Cerebellar nuclear complex (tissue), 1 donor: Measurements from ENCODE around the gene GTF2E1.

Source experiments
- DNase-seq, 2 experiments: peaks; one replicate each; lab custom pipeline; 2025; lab: John Stamatoyannopoulos, UW

Gene GTF2E1

DNA sequence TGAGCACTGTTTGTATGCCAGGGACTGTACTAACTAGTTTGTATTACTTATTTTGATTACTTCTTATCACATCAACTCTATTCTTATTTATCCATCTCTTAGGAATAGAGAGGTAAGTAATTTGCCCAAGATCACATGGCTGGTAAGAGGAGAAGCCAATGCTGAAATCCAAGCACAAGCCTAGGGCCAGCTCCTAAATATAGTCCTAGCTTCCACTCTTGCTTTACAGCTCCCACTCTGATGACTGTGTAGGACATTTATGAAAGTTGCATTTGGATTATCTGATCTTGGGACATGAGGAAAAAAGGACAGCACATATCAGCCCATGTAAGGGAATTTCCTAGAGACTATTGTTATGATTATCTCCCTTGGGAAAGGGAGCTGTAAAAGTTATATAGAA is 58.1 kb downstream of the GTF2E1 start:
- no peak for DNase-seq

DNA sequence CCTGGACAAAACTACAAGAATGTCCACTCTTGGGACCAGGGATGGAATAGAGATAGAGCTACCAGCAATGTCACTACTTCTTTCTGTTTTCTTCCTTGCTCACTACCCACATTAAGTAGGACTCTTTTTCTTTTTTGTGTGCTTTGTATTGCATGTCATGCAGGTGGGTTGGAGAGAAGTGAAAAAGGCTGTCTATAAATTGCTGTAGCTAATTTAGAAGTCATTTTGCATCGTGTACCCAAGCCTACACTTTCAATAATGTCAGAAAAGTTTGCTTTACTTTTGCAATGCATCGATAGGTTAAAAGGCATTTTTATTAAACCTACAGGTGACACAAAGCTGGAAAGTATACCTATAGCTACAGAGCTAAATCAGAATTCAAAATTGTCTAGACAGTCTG is 58.9 kb downstream of the GTF2E1 start:
- DNase-seq = no peak

DNA sequence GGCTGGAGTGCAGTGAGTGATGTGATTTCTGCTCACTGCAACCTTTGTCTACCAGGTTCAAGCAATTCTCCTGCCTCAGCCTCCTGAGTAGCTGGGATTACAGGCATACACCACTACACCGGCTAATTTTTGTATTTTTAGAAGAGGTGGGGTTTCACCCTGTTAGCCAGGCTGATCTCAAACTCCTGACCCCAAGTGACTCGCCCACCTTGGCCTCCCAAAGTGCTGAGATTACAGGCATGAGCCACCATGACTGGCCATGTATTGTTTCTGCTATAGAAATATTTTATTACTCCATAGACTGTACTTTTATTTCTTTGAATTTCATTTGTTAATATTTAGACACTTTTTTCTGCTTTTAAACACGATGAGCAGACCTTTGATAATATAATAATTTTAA is 60.4 kb downstream of the GTF2E1 start:
- no peak for DNase-seq

DNA sequence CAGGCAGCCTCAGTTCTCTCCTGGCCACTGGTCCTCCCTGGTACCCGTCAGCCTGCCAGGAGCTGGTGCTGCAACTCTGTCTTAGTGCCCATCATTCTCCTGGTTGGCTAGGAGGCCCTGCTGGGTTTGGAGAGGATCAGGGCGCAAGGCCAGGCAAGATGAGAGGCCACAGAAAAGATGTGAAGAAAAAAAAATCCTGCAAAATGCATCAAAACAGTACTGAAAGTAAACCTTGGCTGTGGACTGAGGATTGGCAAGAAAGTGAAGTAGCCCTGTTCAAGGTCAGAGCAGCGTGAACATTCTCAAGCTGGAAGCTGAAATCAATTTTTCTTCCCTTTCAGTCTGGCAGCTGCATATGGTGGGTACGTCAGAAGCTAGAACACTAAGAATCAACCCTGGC is 74.2 kb downstream of the GTF2E1 start:
- peak in 1 of 2 experiments; percentile 40 for DNase-seq

DNA sequence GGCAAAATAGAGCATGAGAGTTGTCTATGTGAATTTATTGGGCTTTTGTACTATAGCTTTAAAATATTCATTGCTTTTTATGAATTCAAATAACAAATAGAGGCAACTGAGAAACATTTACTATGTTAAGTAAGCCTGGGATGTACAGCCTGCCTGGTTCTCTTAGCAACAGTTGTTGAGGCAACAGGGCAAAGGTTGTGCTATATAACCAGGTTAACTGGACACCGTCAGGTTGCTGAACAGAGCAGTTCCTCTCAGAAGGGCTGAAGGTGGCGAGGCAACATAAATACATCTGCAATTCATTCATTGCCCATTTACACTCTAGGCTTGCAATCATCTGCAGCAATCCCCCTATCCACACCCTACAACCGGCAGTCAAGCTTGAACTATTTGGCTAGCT is 78.2 kb downstream of the GTF2E1 start:
- no peak for DNase-seq

DNA sequence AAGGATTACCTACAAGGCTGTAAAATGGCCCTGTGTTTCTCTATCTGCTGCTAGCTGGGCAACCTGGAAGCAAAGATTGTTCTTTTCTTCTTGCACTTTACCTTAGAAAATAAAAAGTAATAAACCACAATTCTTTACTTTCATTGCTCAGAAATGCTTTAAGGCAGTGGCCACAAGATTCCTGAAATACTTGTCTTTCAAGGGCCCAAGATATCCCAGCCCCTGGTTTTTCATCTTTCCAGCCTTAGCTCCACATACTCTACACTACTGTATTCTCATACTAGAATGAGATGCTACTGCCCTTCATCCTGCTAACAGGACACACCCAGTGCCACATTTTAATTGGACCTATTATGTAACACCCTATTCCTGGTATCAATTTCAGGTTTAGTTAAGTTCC is 78.9 kb downstream of the GTF2E1 start:
- DNase-seq = no peak

DNA sequence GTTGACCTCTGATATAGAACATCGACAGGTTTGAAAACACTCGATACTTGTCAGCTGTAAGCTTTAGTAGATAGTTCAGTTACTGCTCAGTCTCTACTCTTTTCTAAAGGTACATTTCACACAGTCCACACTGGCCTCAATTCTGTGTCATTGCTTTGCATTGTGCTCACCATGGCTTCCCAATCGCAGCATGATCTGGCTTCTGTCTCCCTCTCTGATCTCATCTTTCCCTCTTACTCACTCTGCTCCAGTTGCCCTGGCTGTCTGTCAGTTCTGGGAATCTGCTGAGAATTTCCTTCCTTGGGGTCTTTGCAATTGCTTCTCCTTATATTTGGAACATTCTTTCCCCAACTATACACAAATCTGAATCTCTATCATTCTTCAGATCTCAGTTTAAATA is 80.6 kb downstream of the GTF2E1 start:
- DNase-seq = peak; percentile 4 to 61

DNA sequence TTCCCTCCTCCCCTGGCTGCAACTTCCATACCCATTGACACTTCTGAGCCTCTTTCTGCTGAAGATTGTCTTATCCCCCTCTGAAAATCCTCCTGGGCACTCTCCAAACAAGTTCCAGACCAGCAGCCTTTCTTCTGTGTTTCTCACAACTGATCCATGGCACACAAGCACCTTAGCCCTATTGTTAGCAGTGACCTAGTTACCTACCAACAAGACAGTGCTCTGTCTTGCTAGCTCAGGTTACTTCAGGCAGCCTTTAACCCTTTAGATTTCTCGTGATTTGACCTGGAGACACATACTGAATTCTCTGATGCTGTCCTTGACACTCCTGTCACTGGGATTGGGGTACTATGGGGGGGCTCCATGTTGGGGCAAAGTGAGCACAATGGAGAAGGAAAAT is 82.1 kb downstream of the GTF2E1 start:
- no peak for DNase-seq

DNA sequence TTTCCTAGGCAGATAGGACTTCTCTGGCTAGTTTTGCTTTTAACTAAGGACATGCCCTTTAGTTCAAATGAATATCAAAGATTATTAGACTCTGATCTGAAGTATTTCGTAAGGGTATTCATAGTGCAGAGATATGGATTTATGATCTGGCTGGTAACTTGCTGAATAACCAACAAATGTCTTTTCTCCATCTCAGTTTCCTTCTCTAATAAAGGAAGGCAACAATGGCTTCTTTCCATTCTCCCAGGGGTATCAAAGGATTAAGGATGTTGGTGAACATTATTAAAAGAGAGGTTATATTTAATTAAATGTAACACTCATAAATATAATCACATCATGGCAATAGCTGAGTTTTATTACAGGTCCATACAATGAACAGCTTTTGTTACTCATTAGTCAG is 86.3 kb downstream of the GTF2E1 start:
- DNase-seq = no peak

DNA sequence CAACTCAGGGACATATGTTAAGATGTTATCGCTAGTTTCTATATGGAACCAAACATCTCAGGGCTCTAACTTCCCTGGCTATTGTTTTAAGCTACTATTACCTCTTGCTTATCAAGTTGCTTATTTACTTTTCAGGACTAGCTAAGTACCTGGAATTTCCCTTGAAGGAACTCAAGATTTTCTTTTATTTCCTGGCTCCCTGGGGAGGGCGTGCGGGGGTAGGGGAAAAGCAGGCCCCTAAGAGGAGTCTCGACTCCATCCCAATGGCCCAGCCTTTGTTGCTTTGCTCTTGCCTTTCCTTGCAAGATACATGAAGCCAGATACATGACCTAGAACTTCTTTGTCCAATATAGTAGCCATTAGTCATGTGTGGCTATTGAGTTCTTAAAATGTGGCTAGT is 88.5 kb downstream of the GTF2E1 start:
- no peak for DNase-seq
